Heart left ventricle (tissue), 13 donors: ENCODE data around the gene PSORS1C1.

Source experiments
- POLR2A ChIP-seq, 2 donors: fragments of 450-650 bp; IDR thresholded peaks; one replicate each; pipeline ENCODE4 v1.6.1; 2017; ENCODE audit warnings: antibody characterized with exemption in 2 of 2, mild to moderate bottlenecking in 2 of 2, moderate library complexity in 2 of 2
- TF ChIP-seq, protein P1 (sequence below), 12 donors: fragments of 200-600 bp; sonication (generic) in 4 of 12; IDR thresholded peaks; one replicate each; pipeline versions ENCODE4 v1.5.0 to v1.8.0; 2018 to 2022; ENCODE audit warnings: antibody characterized with exemption in 12 of 12, mild to moderate bottlenecking in 5 of 12
- donor health status: ischemic (EF 13 %, LVEDD 7.1; RV severe dilation, severe dysfunction).
- donor health status: DM: no; HTN: yes; CAD: no.
- donor health status: DM: no; HTN: no; CAD: no.
- donor health status: ischemic (EF 25% LVEDD 6.9; RV normal size, moderate dysfunction).
- donor health status: ischemic (EF 25% LVEDD 5.7; RV mildly dilated, moderate dysfunction).
- donor health status: ischemic (EF 35%, LVEDD 5.7; RV mildly dilated, moderate dysfunction).
- donor health status: nonischemic (EF 11% LVEDD 7.7; RV severe dilation, severe dysfunction).
- donor health status: DM: yes; HTN: yes; CAD: no.
- donor health status: PGD.
- donor health status: ischemic (EF 29% LVEDD 5.4; RV normal size, mild dysfunction).
- donor health status: nonischemic (EF 23%, LVEDD 6.1; RV moderate dilation, normal function).

DNA sequence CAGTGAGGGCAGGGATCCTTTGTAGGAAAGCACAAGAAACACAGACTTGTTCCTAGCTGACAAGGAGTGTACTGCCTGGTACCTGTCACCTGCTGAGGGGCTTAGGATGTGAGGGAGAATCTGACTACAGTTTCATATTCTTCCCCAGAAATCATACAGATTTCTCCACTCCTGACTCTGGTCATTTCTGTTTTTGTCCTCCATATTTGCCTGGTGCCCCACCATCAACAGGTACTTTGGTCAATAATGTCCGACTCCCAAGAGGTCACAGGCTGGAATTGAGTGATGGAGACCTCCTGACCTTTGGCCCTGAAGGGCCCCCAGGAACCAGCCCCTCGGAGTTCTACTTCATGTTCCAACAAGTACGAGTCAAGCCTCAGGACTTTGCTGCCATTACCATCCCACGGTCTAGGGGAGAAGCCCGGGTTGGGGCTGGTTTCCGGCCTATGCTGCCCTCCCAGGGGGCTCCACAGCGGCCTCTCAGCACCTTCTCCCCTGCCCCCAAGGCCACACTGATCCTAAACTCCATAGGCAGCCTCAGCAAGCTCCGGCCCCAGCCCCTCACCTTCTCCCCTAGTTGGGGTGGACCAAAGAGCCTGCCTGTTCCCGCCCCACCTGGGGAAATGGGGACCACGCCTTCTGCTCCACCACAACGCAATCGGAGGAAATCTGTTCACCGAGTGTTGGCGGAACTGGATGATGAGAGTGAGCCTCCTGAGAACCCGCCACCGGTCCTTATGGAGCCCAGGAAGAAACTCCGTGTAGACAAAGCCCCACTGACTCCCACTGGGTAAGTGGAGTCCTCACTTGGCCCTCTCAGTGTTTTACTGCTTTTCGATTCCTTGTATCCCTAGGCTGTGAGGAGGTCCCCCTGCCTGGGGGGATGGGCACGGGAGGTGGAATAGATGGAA is 46.9 kb downstream of the PSORS1C1 start:
- TF ChIP-seq, protein P1, sequence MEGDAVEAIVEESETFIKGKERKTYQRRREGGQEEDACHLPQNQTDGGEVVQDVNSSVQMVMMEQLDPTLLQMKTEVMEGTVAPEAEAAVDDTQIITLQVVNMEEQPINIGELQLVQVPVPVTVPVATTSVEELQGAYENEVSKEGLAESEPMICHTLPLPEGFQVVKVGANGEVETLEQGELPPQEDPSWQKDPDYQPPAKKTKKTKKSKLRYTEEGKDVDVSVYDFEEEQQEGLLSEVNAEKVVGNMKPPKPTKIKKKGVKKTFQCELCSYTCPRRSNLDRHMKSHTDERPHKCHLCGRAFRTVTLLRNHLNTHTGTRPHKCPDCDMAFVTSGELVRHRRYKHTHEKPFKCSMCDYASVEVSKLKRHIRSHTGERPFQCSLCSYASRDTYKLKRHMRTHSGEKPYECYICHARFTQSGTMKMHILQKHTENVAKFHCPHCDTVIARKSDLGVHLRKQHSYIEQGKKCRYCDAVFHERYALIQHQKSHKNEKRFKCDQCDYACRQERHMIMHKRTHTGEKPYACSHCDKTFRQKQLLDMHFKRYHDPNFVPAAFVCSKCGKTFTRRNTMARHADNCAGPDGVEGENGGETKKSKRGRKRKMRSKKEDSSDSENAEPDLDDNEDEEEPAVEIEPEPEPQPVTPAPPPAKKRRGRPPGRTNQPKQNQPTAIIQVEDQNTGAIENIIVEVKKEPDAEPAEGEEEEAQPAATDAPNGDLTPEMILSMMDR (IDR thresholded peaks at IDR 0.05), result no peak
- TF ChIP-seq POLR2A (IDR thresholded peaks at IDR 0.05), result no peak
